HG02870 (cell line): Measurements from ENCODE around the gene DZIP3.
"Not testable (repeated sequence)": the region's sequence is repeated elsewhere in the genome, so short reads cannot be mapped to it uniquely, and the experiment has no call there.

ENCODE experiments used
- ATAC-seq: cut with Tn5 transposase; IDR thresholded peaks from one replicate; pipeline ENCODE4 v1.9.1; 2021; ENCODE audit warnings: mild to moderate bottlenecking, moderate library complexity; ENCODE audit not compliant: unreplicated experiment

Gene DZIP3

GRCh38 chr3:108677811-108678210 lies 88.3 kb downstream of the DZIP3 start:
- no peak for ATAC-seq

- ATAC-seq: not testable (repeated sequence)
These were observed 102.8 kb downstream of the DZIP3 start for GRCh38 chr3:108692286-108692685.

- no peak for ATAC-seq
These were observed 108.9 kb downstream of the DZIP3 start for GRCh38 chr3:108698461-108698860.

- no peak for ATAC-seq
These were observed 115.5 kb downstream of the DZIP3 start for GRCh38 chr3:108705045-108705444.

GRCh38 chr3:108713009-108713516 lies 123.5 kb downstream of the DZIP3 start:
- no peak for ATAC-seq

GRCh38 chr3:108713816-108714215 lies 124.3 kb downstream of the DZIP3 start:
- ATAC-seq: no peak

GRCh38 chr3:108718454-108718853 lies 128.9 kb downstream of the DZIP3 start:
- ATAC-seq: no peak

GRCh38 chr3:108719178-108719806 lies 129.8 kb downstream of the DZIP3 start:
- no peak for ATAC-seq

- ATAC-seq: no peak
These were observed 133.2 kb downstream of the DZIP3 start for GRCh38 chr3:108722724-108723123.

GRCh38 chr3:108724101-108724500 lies 134.6 kb downstream of the DZIP3 start:
- ATAC-seq: no peak

GRCh38 chr3:108728105-108728504 lies 138.6 kb downstream of the DZIP3 start:
- no peak for ATAC-seq

GRCh38 chr3:108728934-108729333 lies 139.4 kb downstream of the DZIP3 start:
- ATAC-seq: no peak

GRCh38 chr3:108736821-108737220 lies 147.3 kb downstream of the DZIP3 start:
- no peak for ATAC-seq

GRCh38 chr3:108742929-108743328 lies 153.4 kb downstream of the DZIP3 start:
- ATAC-seq: no peak
